Right hindlimb (tissue), 1 donor: ENCODE results near the gene ZC3H10.

Experiments used
- DNase-seq: peaks from one replicate; pipeline ENCODE4 v3.0.0-alpha.2; 2018

The ZC3H10 gene

DNA sequence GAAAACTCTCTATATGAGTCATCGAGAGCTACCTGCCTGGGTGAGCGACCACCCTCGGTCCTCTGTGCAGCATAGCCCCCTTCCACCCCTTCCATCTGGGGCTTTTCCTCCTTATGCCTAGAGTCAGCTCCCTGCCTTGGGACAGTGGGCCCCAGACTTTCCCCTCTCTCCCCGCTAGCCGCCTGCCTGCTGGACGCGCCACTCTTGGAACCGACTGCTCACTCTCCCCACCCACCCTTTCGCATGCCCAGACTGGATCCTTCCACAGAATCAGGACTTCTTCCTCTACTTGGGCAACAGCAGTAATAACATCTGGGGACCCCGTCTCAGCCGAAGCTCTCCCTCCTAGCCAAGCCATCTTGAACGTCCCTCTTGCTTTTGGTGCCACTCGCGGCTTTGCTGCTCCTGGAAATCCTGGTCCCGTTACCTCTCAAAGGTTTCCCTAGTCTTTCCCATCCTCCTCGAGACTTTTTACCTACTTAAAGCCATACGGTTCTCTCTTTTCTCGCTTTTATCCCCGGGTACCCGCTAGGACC is 10.7 kb downstream of the ZC3H10 start:
- peak; percentile 56 for DNase-seq

- DNase-seq: peak; percentile 73
Observed at GRCh38 chr12:56129206-56129941, 11.3 kb downstream of the ZC3H10 start.

- DNase-seq: no peak
Observed at GRCh38 chr12:56129942-56130495, 12.0 kb downstream of the ZC3H10 start.

- no peak for DNase-seq
Observed at GRCh38 chr12:56130876-56131275, 12.8 kb downstream of the ZC3H10 start.

DNA sequence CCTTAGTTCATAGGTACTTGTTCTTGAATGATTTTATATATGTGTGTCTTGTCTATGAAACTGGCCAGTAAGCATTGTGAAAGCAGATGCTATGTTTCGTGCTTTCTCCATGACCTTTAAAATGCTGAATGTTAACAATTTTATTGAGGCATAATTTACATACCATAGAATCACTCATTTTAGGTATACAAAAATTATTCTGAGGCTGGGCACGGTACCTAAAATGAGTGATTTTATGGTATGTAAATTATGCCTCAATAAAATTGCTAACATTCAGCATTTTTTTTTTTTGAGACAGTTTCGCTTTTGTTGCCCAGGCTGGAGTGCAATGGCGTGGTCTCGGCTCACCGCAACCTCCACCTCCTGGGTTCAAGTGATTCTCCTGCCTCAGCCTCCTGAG is 16.8 kb downstream of the ZC3H10 start:
- DNase-seq: no peak

DNA sequence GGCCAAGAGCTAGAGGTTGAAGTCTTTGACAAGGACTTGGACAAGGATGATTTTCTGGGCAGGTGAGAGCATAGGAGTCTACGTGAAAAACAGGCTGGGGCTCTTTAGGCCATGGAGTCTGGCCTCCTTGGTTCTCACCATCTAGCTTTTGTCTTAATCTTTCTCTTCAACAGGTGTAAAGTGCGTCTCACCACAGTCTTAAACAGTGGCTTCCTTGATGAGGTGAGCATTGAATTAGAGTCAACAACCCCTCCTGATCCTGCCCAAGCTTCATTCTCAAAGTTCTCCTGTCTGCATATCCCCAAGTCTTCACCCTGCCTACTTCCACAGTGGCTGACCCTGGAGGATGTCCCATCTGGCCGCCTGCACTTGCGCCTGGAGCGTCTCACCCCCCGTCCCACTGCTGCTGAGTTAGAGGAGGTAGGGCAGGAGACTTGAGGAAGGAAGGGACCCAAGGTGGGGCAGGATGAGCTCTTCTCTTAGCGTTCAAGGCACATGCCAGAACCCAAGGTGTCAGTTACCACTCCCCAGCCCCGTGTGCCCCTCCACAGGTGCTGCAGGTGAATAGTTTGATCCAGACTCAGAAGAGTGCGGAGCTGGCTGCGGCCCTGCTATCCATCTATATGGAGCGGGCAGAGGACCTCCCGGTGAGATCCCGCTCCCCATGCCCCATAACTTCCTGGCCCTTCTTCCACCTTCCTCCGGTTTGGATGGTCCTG is 19.9 kb downstream of the ZC3H10 start:
- DNase-seq: no peak

- DNase-seq: no peak
Observed at GRCh38 chr12:56141946-56142784, 24.1 kb downstream of the ZC3H10 start.

DNA sequence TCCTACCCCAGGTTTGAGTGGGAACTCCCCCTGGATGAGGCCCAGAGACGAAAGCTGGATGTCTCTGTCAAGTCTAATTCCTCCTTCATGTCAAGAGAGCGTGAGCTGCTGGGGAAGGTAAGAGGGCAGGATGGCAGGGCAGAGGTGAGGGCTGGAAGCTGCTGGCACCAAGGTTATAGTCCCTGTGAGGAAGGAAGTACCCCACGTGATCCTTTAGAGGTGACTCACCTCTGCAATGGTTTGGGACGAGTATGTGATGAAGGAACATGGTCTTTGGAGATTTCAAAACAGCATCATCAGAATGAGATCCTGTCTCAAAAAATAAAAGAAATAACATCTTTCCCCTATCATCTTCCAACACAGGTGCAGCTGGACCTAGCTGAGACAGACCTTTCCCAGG is 25.2 kb downstream of the ZC3H10 start:
- DNase-seq: no peak

DNA sequence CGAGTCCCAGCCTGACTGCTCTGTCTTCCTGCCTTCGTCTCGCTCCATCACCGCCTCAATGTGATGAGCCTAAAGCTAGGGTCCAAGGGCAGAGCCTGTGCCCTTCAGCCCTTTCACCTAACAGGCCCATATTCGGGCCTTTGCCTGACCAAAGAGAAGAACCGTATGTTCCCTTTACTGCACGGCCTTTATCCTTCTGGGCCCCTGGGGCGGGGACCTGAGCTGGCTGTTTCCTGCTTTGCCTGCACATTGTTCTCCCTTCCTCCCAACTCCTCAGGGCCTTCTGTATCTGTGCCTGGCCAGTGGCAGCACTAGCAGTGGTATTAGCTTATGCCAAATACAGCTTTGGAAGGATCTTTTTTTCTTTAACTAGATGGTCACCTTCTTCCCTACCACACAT is 25.8 kb downstream of the ZC3H10 start:
- no peak for DNase-seq

- DNase-seq: no peak
Observed at GRCh38 chr12:56145217-56145616, 27.2 kb downstream of the ZC3H10 start.

- DNase-seq: no peak
Observed at GRCh38 chr12:56146492-56147460, 28.7 kb downstream of the ZC3H10 start.

DNA sequence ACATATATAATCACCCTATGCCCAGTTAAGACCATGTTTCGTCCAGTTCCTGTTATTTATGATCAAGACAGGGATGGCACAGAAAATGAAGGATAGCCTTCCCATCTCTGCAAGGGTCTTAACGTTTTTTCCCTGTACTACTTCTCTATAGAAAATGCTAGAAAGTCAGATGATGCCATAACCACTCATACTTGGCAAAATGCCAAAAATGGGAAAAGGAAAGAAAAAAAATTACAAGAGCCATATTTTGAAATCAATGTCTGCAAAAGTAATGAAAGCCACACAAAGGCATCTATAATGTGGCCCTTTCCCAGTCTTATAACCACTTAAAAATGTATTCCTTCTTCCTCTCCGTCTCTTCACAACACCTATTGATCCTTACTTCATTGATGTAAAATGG is 32.5 kb downstream of the ZC3H10 start:
- no peak for DNase-seq

DNA sequence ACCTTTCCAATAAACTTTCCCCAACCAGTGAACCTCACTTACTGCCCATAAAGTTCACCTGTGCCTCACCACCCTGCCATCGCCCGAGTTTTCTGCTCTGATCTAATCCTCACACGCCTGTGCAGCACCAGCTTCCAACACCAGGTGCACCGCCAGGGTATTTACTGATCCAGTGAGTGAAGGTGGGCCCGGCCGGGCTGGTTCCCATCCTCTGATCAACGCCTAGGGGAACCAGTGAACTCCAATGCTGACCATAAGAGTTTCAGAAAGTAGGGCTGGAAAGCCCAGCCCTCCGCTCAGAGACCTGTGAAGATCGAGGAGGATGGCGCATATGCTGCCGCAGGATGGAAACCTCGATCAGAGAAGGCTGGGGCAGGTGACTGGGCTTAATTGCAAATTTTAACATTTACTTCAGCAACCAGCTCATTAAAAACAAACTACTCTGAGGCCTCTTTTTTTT is 33.6 kb downstream of the ZC3H10 start:
- DNase-seq: peak; percentile 31

- DNase-seq: peak; percentile 94
Observed at GRCh38 chr12:56152132-56152755, 34.2 kb downstream of the ZC3H10 start, which contains the start of gene MYL6B. Gene MYL6B (plus strand): TSS chr12:56152587. CDS start chr12:56153919, 1,332 bp downstream.

DNA sequence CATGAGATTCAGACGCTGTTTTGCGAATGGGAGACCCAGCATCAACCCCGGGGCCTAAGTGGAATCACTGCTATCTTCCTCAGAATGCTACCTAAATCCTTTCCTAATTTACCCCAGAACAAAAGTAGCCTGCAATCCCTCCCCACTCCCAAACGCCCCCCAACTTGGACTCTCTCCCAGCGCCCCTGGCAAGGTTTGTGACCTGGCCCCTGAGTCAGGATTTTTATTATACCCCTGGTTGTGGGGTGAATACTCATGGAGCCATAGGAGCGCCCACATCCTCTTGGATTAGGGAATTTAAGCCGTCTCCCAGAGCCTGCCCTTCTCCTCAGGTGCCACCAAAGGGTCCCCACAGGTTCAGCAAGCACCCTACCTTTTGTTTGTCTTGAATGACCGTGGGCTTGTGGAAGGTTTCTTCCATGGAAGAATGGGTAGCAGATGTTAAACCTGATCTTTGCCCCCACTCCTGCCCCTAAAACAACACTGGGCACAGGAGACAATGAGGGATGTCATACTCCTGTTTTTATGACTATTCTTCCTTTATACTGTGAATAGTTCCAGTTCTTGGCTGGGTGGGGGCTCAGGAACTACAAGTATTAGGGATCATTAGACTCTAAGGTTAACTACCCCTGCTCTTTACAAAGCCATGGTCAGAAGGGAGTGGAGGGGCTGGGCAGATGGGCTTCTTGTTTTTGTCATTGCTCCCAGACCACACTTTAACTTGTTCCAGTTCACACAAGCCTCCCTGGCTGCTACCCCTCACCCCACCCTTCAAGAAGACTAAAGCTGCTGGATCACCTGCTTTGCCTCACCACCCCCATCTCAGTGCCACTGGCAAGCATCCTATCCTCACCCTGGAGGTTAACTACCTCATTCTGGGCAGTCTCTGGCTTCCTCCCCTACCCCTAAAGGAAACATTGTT is 35.0 kb downstream of the ZC3H10 start:
- DNase-seq: no peak

GRCh38 chr12:56153678-56154065 is 35.6 kb downstream of the ZC3H10 start:
- DNase-seq: no peak

DNA sequence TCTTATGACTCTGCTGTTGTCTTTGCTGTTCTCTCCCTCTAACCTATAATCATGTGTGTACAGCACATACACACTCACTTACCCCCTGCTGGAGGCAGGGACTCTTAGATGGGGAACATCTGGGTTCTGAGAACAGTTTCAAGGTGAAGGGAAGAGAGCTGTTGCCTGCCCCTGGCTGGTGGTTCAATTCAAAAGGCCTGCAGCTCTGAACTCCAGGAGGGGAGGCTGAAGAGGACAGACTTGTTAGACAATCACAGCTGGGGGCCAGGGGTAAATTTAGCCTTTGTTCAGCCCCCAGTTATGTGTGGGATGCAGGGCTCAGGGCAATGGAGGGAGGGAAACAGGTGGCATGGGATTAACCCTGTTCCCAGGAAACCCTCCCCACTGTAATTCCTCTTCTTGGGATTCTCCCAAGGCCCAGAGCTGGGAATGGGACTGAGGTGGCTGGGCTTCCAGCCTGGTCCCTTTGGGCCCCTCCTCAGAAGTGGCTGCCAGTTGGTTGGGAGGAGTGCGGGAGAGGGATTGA is 36.2 kb downstream of the ZC3H10 start:
- peak; percentile 49 for DNase-seq

- no peak for DNase-seq
Observed at GRCh38 chr12:56154818-56155217, 36.8 kb downstream of the ZC3H10 start.

GRCh38 chr12:56155256-56155845 is 37.3 kb downstream of the ZC3H10 start:
- no peak for DNase-seq
